Fibroblast of skin of left quadriceps (primary cell): ENCODE results near the gene CPXM1.
"Not testable (repeated sequence)": the region's sequence is repeated elsewhere in the genome, so short reads cannot be mapped to it uniquely, and the experiment has no call there.

Experiments
- DNase-seq, 2 experiments: peaks; one replicate each; pipeline ENCODE4 v3.0.0-alpha.2; 2013; ENCODE audit warnings: low read depth in 2 of 2

The CPXM1 gene

DNA sequence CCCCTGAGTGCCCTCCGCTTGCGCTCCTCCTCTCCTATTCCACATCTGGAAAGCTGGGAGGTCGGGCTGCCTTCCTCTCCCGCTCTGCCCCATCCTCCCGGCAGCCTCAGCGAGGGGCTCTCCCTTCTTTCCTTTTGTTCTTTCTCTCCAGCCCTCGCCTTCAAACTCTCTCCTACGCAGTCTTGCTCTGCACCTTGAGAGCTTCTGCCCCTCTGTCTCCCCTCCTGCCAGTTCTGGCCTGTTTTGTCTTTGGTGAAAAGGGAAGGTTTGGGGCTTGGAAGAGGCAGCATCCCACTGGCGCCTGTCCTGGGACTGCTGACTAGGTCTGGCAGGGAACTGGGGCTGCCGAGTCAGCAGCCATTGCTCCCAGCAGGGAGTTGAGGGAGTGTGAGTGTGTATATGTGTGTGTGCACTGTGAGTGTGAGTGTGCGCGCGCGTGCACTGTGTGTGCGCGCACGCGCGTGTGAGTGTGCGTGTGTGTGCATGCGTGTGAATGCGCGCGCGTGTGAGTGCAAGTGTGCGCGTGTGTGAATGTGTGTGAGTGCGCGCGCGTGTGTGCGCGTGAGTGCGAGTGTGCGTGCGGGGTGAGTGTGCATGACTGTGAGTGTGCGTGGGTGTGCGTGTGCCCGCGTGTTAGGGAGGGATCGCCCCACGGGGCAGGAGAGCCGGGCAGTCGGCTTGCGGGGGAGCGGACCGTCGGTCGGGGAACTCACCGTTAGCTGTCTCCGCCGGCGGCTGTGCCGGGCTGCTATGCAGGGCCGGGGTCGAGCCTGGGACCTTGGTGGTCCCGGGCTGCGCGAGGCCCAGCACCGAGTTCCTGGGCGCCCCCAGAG lies 523 bp downstream of the CPXM1 start:
- no peak for DNase-seq

DNA sequence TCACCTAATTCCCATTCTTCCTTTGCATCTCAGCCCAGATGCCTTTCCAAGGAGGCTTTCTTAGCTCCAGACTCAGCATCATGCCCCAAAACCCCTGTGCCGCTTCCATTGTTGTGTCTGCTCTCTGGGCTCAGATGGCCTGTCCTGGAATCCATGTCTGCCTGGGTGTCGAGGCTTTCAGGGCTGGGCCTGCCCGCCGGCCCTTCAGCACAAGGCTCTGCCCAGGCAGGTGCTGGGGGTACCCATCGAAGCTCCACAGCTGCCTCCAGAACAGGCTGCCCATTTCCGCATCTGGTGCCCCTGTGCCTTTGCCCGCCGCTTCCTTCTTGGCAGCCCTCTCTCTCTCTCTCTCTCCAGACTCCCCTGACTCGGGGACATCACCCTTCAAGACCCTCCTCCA lies 1.2 kb downstream of the CPXM1 start:
- DNase-seq: no peak

DNA sequence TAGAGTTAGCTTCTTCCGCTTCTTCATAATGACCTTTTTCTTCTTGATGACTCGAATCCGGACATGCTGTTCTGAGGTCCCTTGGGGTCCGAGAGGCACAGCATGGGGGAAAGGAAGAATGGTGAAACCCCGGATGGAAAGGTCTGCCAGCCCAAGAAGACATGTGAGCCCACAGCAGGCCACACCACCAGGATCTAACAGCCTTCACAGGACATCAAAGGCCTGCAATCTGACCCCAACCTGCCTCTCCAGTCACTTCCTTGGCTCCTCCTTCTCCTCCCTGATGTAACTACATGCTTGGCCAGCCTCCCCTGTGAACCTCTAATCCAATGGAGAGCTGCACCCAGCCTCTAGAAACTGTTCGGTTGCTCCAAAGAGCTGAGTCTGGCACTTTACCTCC lies 1.6 kb downstream of the CPXM1 start:
- no peak for DNase-seq

DNA sequence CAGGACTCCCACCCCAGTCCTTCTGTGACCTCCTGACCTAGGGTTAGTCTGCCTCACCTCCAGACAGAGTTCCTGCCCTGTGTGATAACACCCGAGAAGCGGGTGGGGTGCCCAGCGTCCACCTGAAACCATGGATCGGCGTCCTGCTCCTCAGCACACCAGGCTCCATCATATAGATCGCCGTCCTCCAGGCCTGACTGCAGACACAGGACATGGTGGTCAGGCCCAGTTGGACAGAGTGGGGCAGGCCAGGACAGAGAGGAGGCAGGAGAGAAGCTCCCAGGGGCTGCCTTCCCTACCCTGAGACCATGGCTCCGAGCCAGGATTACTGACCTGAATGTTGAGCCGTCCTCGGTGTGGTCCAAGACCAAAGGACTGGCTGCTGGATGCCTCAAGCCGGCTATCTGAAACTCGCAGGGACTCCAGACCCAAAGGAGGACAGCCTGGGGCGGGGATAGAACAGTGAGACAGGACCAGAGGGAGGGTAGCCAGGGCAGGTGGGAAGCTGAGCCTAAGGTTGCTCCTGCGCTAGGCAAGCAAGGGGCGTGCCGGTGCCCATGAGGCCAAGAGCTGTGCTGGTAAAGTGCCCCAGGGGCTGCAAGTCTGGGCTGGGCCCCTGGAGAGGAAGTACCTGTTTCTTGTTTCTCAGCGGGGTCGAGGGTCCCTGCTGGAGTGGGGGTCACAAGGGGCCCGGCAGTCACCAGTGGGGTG lies 2.2 kb downstream of the CPXM1 start:
- DNase-seq: no peak

DNA sequence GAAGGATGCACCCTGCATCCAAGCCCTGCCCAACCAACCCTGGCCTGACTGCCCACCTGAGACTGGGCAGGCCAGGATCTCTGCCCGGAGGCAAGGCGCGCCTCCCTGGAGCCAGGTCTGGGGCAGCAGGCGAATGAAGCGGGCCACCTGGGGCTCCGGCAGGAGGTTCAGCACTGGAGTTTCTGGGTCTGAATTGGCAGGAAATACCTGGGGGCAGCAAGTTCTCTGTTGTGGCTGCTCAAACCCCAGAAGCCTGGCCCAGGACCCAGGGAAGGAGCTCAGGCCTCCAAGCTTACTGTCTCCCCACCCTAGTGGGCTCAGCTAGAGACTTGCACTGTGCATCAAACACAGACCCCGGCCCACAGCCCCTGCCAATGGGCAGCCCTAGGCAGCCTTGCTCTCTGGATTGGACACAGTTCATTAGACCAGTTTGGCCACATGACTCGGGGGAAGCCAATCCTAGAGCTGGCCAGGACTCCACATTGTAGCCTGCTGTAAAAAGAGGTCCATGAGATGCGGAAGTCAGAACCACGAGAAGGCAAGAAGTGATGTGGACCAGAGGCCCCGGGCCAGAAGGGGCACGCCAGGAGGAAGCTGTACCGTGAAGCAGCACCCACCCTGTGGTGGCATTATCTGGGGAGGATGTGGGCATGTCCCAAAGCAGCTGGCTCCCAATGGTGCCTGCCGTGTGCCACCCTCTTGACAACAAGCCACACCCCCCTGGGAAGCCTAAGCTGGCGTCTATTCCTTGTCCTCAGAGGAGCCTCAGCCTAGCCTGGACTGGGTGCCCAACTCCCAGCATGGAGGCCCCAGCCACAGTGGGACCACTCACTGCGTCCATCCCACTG lies 3.1 kb downstream of the CPXM1 start:
- DNase-seq: no peak

DNA sequence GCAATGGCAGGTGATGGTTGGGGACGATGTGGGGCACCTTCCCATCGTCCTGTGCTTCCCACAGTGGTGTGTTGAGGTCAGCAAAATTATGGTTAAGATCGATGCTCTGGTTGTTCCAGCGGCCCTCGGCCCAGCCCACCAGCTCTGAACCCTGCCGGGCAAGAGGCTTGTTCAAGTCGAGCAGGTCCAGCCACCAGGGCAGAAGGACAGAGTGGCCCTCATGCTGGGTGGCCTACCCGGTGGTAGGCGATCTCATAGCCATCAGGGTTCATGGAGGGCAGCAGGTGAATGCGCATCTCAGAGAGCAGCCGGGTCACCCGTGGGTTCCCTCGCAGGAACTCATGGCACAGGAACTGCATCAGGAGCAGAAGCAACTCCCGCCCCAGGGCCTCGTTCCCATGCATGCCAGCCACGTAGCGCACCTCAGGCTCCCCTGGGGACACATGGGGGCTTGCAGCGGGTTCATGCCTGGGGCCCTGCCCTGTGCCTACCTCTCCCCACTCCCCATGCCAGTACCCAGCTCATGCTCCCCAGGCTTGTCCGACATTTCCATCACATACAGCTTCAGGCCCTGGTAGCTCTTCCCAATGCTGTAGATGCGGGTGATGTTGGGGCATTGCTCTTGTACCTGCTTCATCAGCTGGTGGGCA lies 4.3 kb downstream of the CPXM1 start:
- DNase-seq: no peak

DNA sequence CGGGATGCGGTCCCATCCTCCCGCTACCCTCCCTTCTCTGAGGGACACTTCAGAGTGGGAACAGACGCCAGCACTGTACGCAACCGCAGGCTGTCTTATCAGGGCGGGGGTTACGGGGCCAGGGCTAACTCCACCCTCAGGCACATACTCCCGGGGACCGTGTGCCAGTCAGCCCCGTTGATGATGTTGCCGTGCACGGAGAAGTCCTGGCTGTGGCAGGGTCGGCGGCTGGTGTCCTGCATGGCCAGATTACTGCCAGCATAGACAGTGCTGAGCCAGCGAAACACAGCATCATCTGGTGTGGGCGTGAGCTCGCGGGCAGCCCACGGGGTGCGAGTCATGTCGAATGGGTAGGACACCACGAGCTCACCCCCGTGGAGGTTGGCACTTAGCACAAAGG lies 5.0 kb downstream of the CPXM1 start:
- DNase-seq: no peak

DNA sequence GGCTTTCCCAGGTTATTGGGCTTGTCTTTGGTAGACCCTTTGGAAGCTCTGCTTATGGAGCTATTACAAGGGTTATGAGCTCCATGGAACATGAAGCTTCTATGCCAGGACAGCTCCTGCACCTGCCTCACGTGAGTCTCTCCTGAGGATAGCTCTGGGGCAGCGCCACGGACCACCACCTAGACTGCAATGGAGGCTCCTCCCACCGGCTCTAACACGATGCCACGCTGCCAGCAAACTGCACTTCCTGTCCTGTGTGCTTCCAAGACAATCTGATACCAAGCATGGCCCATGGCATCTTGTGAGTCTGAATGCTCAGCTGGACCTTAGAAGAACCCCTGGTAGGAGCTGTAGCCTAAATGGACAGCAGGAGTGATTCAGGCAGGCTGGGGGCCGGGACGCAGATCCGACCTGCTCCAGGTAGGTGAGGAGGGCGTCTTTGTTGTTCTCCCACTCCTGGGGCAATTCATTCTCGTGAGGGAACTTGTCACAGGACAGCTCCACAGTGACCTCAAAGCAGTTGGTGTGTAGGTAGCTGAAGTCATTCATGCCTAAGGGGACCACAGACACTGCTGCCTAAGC lies 5.5 kb downstream of the CPXM1 start:
- no peak for DNase-seq

DNA sequence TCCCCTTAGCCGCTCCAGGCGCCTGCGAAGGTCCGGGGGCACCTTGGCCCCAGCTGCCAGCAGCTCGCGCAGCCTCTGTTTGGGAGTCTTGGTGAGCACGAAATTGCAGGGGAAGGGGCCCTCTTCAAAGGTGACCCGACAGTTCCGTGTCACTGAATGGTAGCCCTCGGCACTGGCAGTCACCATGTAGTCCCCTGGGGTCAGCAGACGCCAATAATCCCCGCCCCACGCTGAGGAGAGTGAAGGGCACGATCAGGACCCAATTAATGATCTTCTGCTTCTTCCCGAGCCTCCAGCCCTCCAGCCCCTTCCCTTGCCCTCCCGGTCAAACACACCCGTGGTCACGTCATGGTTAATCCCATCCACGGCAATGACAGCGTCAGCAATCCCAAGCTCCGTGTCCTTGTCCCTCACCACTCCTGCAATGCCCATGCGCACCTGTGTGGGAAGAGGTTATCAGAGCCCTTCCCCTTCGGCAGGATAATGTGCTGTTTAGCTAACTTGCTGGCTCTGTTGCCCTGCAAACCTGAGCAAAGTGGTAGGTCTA lies 6.2 kb downstream of the CPXM1 start:
- DNase-seq: no peak

DNA sequence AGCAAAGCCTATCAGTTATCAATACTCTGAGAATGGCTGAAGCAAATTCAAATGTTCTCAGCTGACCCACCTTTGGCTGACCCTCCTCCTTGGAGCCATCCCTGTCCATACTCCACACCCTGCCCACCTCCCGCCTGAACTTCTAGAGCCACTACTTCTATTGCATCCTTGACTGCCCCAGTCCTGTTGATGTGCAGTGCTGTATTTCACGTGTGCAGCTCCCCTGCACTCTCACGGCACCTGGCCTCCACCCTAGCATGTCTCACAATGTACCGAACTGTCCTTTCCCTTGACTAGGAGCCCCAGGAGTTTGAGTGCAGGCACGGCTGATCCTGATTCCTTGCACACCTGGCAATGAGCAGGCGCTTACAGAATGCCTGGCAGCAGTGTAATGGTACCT lies 7.0 kb downstream of the CPXM1 start:
- DNase-seq: no peak

DNA sequence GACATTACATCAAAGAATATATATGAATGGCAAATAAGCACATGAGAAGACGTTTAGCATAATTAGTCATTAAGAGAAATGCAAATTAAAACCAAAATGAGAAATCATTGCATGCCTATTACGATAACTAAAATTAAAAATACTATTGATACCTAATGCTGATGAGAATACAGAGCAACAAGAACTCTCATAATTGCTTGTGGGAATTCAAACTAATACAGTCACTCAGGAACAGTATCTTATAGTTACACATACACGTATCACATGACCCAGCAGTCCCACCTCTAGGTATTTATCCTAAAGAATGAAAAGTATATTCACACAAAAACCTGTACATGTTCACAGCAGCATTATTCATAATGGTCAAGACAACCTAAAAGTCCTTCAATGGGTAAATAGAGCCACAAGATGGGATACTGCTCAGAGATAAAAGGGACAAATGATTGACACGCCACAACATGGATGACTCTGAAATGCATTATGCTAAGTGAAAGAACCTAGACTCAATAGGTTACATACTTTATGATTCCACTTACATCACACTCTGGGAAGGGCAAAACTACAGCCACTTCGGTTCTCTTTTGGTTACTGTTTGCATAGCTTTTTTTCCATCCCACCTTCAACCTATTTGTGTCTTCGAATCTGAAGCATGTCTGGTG lies 16.4 kb downstream of the CPXM1 start:
- DNase-seq: no peak

DNA sequence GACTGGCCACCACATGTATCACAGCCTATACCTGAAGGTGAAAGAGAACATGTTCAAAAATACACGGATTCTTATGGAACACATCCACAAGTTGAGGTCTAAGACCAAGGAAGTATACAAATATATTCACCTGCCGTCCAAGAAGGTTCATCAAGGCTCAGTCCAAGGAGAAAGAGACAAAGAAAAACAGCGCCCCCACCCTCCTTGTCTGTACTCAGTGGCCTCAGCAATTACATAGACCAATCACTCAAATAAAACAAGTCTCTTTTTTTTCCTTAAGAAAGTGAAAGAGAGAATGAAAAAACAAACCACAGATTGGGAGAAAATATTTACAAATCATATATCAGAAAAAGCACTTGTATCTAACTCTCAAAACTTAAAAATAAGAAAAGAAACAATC lies 19.5 kb downstream of the CPXM1 start:
- DNase-seq: no peak

DNA sequence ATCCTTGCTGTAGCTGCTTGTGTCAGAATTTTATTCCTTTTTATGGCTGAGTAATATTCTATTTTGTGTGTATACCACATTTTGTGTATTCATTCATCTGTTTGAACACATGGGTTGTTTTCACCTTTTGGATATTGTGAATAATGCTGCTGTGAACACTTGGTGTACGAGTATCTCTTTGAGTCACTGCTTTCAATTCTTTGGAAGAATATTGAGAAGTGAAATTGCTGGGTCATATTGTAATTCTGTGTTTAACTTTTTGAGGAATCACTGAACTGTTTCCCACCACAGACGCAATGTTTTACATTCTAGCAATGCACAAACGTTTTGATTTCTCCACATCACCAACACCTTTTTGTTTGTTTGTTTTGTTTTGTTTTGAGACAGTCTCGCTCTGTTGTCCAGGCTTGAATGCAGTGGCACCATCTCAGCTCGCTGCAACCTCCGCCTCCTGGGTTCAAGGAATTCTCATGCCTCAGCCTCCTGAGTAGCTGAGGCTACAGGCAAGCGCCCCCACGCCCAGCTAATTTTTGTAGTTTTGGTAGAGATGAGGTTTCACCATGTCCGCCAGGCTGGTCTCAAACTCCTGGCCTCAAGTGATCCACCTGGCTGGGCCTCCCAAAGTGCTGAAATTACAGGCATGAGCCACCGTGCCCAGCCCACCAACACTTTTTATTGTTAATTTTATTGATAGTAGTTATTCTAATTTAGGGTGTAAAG lies 21.7 kb downstream of the CPXM1 start:
- no peak for DNase-seq

DNA sequence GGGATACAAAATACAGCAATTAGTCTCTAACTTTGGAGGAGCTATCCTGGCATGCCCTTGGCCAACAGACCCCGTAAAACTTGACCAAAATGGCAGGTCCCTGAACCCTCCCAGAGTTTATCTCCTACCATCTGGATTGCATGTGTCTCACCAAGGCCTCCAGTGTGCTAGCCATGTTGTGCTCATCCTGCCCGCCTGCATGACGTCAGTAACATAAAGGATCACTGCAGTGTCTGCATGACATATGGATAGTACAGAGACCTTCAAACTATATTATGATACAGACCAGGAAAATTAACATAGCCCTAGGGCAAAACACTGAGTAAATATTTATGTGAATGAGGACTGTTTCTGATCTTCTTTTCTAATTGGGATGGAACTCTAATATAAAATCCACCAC lies 25.3 kb downstream of the CPXM1 start:
- DNase-seq: no peak

DNA sequence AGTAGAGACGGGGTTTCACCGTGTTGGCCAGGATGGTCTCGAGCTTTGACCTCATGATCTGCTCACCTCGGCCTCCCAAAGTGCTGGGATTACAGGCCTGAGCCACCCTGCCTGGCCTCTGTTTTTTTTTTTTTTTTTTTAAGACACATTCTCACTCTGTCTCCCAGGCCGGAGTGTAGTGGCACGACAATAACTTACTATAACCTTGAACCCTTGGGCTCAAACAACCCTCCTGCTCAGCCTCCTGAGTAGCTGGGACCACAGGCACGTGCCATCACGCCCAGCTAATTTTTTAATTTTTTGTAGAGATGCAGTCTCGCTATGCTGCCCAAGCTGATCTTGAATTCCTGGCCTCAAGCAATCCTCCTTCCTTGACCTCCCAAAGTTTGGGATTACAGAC lies 26.6 kb downstream of the CPXM1 start:
- DNase-seq: no peak

DNA sequence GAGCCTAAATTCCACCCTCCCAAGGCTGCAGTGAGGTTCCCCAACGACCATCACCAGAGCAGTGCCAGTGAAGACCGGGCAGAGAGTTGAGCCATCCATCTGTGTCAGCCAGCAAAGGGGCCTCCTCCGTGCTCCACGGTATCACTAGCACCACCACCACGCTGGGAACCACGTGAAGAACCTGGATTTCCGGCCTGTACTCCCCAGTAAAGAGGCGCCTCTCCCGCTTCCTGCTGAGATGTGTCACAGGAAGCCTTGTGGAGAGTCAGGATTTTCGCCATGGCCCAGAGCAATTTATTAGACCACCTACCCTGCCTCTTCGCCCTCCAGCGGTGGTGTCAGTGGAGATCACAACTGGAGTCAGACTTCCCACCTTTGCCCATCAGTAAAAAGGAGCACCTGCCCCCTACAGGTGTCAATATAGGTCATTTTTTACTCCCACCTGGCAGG lies 28.8 kb downstream of the CPXM1 start:
- DNase-seq: no peak

DNA sequence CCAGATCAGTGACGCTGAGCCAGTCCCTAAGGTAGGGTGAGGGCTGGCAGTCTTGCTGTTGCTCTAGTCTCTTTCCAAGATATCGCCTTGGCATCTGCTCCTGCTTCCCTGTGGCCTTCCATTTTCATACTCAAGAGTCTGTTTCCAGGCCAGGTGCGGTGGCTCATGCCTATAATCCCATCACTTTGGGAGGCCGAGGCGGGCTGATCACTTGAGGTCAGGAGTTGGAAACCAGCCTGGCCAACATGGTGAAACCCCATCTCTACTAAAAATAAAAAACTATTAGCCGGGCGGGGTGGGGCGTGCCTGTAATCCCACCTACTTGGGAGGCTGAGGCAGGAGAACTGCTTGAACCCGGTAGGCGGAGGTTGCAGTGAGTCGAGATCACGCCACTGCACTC lies 30.3 kb downstream of the CPXM1 start:
- not testable (repeated sequence) for DNase-seq

DNA sequence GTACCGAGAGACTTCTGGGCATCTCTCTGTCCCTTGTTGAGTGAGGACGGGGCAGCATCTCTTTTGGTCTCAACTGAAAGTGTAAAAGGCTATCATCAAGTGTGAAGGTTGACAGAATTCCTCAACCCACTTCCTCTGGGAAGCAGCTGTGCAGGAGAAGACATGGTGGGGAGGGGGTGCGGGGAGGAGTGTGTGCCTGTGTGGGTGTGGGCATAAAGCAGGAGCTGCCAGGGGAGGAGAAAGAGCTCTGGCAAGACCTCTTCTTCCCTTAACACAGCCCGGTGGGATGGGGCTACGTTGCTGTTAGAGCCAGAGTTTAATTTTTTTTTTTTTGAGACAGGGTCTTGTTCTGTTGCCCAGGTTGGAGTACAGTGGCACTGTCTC lies 31.8 kb downstream of the CPXM1 start:
- DNase-seq: no peak

DNA sequence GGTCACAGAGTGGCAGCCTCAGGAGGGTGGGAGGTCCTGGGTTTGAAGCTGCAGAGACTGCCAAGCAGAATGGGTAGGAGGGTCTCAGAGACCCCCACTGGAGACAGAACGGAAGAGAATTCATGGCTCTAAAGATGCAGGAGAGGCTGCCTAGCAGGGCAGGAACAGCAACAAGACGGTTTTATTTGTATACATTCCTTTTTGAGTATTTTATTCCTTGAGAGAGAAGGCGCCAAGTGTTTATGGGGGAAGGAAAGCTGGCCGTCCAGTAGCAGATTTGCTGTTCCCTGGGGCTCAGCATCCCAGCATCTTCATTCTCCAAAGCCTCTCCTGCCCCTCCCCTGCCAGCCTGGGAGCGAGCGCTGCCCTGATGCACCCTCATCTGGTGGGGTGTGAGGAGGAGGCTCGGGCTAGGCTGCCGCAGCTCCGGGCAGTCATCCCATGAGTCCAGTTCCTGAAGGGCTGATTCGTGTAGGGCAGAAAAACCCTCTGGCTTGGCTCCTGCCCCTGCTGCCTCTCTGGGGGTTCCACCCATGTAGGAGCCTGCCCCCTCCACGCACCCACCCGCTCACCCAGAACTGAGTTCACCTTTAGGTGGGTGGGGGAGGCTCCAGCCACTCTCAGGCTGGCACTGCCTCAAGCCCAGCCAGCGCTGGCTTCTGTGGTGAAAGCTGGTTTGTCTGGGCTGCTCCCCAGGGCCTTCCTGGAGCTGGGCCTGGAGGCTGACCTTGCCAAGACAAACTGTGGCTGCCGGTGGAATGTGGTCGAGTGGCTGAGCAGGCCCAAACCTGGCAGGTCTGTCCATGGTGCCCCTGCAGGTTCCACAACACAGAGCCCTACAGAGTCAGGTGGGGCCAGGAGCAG lies 32.4 kb downstream of the CPXM1 start:
- DNase-seq: no peak
